ENCODE data around the gene ST6GALNAC5.

The ST6GALNAC5 gene

GRCh38 chr1:76832521-76832920 is 34.8 kb upstream of the ST6GALNAC5 start:
- Histone ChIP-seq H3K9me3 (ENCODE audit: insufficient read depth, low read length) (no peaks in the 10 kb centered on the region), H3K36me3 (ENCODE audit: insufficient read depth, insufficient read length, low read length) (no peaks in the 10 kb centered on the region), H3K9ac (ENCODE audit: insufficient read length, low read depth) (no peak overlapping the region), H3K4me1 (ENCODE audit: insufficient read depth, insufficient read length) (no peaks in the 10 kb centered on the region), H3K27me3 (ENCODE audit: insufficient read depth, insufficient read length) (no peaks in the 10 kb centered on the region), H3K4me3 (ENCODE audit: insufficient read length, low read depth) (no peak overlapping the region)
- no peak for DNase-seq (ENCODE audit: low read depth, low spot score)
- TF ChIP-seq SUZ12 (IDR thresholded peaks at IDR 0.05; ENCODE audit: extremely low read depth, insufficient read depth, insufficient read length) = no peak
- TF ChIP-seq ZNF274 (IDR thresholded peaks at IDR 0.05; ENCODE audit: low read depth, low read length) = no peak
- TF ChIP-seq YY1 (IDR thresholded peaks at IDR 0.05; ENCODE audit: insufficient read depth, insufficient read length) = no peak

GRCh38 chr1:76833151-76833550 is 34.1 kb upstream of the ST6GALNAC5 start:
- TF ChIP-seq ZNF274 (IDR thresholded peaks at IDR 0.05; ENCODE audit: low read depth, low read length) (no peak), YY1 (IDR thresholded peaks at IDR 0.05; ENCODE audit: insufficient read depth, insufficient read length) (no peak), SUZ12 (IDR thresholded peaks at IDR 0.05; ENCODE audit: extremely low read depth, insufficient read depth, insufficient read length) (no peak)
- Histone ChIP-seq H3K36me3 (ENCODE audit: insufficient read depth, insufficient read length, low read length) (no peaks in the 10 kb centered on the region), H3K27me3 (ENCODE audit: insufficient read depth, insufficient read length) (no peaks in the 10 kb centered on the region), H3K4me1 (ENCODE audit: insufficient read depth, insufficient read length) (no peaks in the 10 kb centered on the region), H3K9ac (ENCODE audit: insufficient read length, low read depth) (no peak overlapping the region), H3K4me3 (ENCODE audit: insufficient read length, low read depth) (no peak overlapping the region), H3K9me3 (ENCODE audit: insufficient read depth, low read length) (no peaks in the 10 kb centered on the region)
- DNase-seq (ENCODE audit: low read depth, low spot score) = no peak

- TF ChIP-seq SUZ12 (IDR thresholded peaks at IDR 0.05; ENCODE audit: extremely low read depth, insufficient read depth, insufficient read length) = no peak
- no peaks in the 10 kb centered on the region for H3K36me3 ChIP-seq (ENCODE audit: insufficient read depth, insufficient read length, low read length)
- H3K9ac ChIP-seq (ENCODE audit: insufficient read length, low read depth) = no peak overlapping the region
- H3K9me3 ChIP-seq (ENCODE audit: insufficient read depth, low read length) = no peaks in the 10 kb centered on the region
- H3K4me1 ChIP-seq (ENCODE audit: insufficient read depth, insufficient read length) = no peaks in the 10 kb centered on the region
- H3K27me3 ChIP-seq (ENCODE audit: insufficient read depth, insufficient read length) = no peaks in the 10 kb centered on the region
- no peak overlapping the region for H3K4me3 ChIP-seq (ENCODE audit: insufficient read length, low read depth)
- no peak for DNase-seq (ENCODE audit: low read depth, low spot score)
Measured at GRCh38 chr1:76833856-76834255, 33.4 kb upstream of the ST6GALNAC5 start.

GRCh38 chr1:76835203-76835602 is 32.1 kb upstream of the ST6GALNAC5 start:
- Histone ChIP-seq H3K36me3 (ENCODE audit: insufficient read depth, insufficient read length, low read length) (no peaks in the 10 kb centered on the region), H3K4me3 (ENCODE audit: insufficient read length, low read depth) (no peak overlapping the region), H3K9ac (ENCODE audit: insufficient read length, low read depth) (no peak overlapping the region), H3K27me3 (ENCODE audit: insufficient read depth, insufficient read length) (no peaks in the 10 kb centered on the region), H3K9me3 (ENCODE audit: insufficient read depth, low read length) (no peaks in the 10 kb centered on the region), H3K4me1 (ENCODE audit: insufficient read depth, insufficient read length) (no peaks in the 10 kb centered on the region)
- no peak for TF ChIP-seq SUZ12 (IDR thresholded peaks at IDR 0.05; ENCODE audit: extremely low read depth, insufficient read depth, insufficient read length)
- TF ChIP-seq YY1 (IDR thresholded peaks at IDR 0.05; ENCODE audit: insufficient read depth, insufficient read length) = no peak
- no peak for TF ChIP-seq ZNF274 (IDR thresholded peaks at IDR 0.05; ENCODE audit: low read depth, low read length)
- no peak for DNase-seq (ENCODE audit: low read depth, low spot score)

GRCh38 chr1:76840278-76840677 is 27.0 kb upstream of the ST6GALNAC5 start:
- DNase-seq (ENCODE audit: low read depth, low spot score) = no peak
- no peaks in the 10 kb centered on the region for H3K27me3 ChIP-seq (ENCODE audit: insufficient read depth, insufficient read length)
- H3K4me3 ChIP-seq (ENCODE audit: insufficient read length, low read depth) = no peak overlapping the region
- H3K9ac ChIP-seq (ENCODE audit: insufficient read length, low read depth) = no peak overlapping the region
- TF ChIP-seq SUZ12 (IDR thresholded peaks at IDR 0.05; ENCODE audit: extremely low read depth, insufficient read depth, insufficient read length) (no peak), ZNF274 (IDR thresholded peaks at IDR 0.05; ENCODE audit: low read depth, low read length) (no peak), YY1 (IDR thresholded peaks at IDR 0.05; ENCODE audit: insufficient read depth, insufficient read length) (no peak)
- H3K36me3 ChIP-seq (ENCODE audit: insufficient read depth, insufficient read length, low read length) = no peaks in the 10 kb centered on the region
- no peaks in the 10 kb centered on the region for H3K4me1 ChIP-seq (ENCODE audit: insufficient read depth, insufficient read length)
- H3K9me3 ChIP-seq (ENCODE audit: insufficient read depth, low read length) = no peaks in the 10 kb centered on the region

GRCh38 chr1:76841460-76841859 is 25.8 kb upstream of the ST6GALNAC5 start:
- Histone ChIP-seq H3K9me3 (ENCODE audit: insufficient read depth, low read length) (no peaks in the 10 kb centered on the region), H3K9ac (ENCODE audit: insufficient read length, low read depth) (no peak overlapping the region), H3K4me3 (ENCODE audit: insufficient read length, low read depth) (no peak overlapping the region), H3K4me1 (ENCODE audit: insufficient read depth, insufficient read length) (no peaks in the 10 kb centered on the region), H3K36me3 (ENCODE audit: insufficient read depth, insufficient read length, low read length) (no peaks in the 10 kb centered on the region), H3K27me3 (ENCODE audit: insufficient read depth, insufficient read length) (no peaks in the 10 kb centered on the region)
- TF ChIP-seq YY1 (IDR thresholded peaks at IDR 0.05; ENCODE audit: insufficient read depth, insufficient read length) (no peak), ZNF274 (IDR thresholded peaks at IDR 0.05; ENCODE audit: low read depth, low read length) (no peak), SUZ12 (IDR thresholded peaks at IDR 0.05; ENCODE audit: extremely low read depth, insufficient read depth, insufficient read length) (no peak)
- no peak for DNase-seq (ENCODE audit: low read depth, low spot score)

- H3K27me3 ChIP-seq (ENCODE audit: insufficient read depth, insufficient read length) = no peaks in the 10 kb centered on the region
- H3K36me3 ChIP-seq (ENCODE audit: insufficient read depth, insufficient read length, low read length) = no peaks in the 10 kb centered on the region
- DNase-seq (ENCODE audit: low read depth, low spot score) = no peak
- no peaks in the 10 kb centered on the region for H3K4me1 ChIP-seq (ENCODE audit: insufficient read depth, insufficient read length)
- TF ChIP-seq SUZ12 (IDR thresholded peaks at IDR 0.05; ENCODE audit: extremely low read depth, insufficient read depth, insufficient read length) (no peak), YY1 (IDR thresholded peaks at IDR 0.05; ENCODE audit: insufficient read depth, insufficient read length) (no peak), ZNF274 (IDR thresholded peaks at IDR 0.05; ENCODE audit: low read depth, low read length) (no peak)
- no peak overlapping the region for H3K4me3 ChIP-seq (ENCODE audit: insufficient read length, low read depth)
- no peaks in the 10 kb centered on the region for H3K9me3 ChIP-seq (ENCODE audit: insufficient read depth, low read length)
- H3K9ac ChIP-seq (ENCODE audit: insufficient read length, low read depth) = no peak overlapping the region
Measured at GRCh38 chr1:76843821-76844464, 23.3 kb upstream of the ST6GALNAC5 start.
